DND-41 (cell line): Measurements from ENCODE around the gene RAC2.

ENCODE experiments used
- CTCF ChIP-seq: IDR thresholded peaks from 2 replicates; pipeline ENCODE4 v1.5.1; 2012; ENCODE audit warnings: borderline replicate concordance, low read length, moderate library complexity, mild to moderate bottlenecking; ENCODE audit not compliant: poor library complexity, severe bottlenecking; ENCODE audit errors: extremely low read depth
- EZH2 ChIP-seq: IDR thresholded peaks from 3 replicates; pipeline ENCODE4 v1.6.1; 2012; ENCODE audit warnings: borderline replicate concordance, low read depth, mild to moderate bottlenecking, moderate library complexity, low read length, inconsistent platforms; ENCODE audit not compliant: severe bottlenecking

DNA sequence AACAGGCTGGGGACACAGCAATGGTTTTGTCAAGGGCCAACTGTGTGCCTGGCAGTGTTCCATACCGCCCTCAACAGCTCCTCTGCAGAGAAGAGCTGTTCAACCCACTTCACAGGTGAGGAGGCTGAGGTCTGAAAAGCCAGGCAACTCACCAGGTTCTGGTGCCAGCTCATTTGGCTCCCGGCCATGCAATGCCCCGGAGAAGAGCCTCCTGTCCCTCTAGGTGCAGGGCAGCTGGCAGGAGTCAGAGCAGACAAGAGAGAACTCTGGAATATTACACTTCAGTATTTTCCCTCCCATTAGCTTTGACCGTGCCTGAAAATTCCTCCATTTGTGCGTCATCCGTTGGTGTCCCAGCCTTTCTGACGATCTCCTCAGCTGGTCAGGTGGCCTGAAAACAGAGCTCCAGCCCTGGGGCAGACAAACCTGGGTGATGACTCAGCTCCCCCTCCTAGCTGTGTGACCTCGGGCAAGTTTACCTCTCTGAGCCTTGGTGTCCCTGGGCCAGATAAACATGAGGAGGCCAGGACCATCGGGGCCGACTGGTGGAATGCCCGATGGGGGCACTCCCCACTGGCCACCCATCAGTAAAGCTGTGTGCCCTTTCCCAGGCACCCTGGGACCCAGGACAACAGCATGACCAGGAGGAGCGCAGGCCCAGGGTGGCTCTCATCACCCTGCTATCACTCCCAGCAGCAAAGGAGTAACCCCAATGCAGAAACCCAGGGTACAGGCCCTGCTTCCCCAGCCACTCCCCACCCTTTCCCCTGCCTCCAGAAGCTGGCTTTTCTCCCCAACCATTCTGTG lies 46.4 kb downstream of the RAC2 start:
- no peak for TF ChIP-seq CTCF
- TF ChIP-seq EZH2 = no peak
